Measurements from ENCODE around the gene IGFL2.
"Not testable (repeated sequence)": the region's sequence is repeated elsewhere in the genome, so short reads cannot be mapped to it uniquely, and the experiment has no call there.

Gene IGFL2

GRCh38 chr19:46147791-46148288 lies at the start of gene IGFL2:
TSS of gene IGFL2 (plus strand) at chr19:46148238. CDS start at chr19:46148279, 41 bp downstream.
- DNase-seq (ENCODE audit: low spot score), result no peak

DNA sequence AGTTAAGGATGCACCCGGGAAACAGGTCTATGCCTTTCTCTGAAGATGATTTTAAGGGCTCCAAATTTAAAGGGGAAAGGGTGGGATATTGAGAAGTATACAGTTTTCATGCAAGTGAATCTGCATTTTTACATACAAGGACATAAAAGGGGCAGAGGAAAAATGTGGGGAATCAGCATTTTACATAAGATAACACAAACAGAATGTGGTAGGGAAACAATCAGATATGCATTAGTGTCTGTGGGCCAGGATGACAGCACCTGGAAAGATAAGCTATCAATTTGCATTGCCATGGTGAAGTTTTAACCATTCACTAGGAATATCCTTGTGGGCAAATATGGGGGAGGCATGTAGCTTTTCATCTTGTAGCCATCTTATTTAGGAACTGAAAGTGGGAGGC lies 47.7 kb upstream of the IGFL2 start:
- DNase-seq (ENCODE audit: low spot score), result no peak

DNA sequence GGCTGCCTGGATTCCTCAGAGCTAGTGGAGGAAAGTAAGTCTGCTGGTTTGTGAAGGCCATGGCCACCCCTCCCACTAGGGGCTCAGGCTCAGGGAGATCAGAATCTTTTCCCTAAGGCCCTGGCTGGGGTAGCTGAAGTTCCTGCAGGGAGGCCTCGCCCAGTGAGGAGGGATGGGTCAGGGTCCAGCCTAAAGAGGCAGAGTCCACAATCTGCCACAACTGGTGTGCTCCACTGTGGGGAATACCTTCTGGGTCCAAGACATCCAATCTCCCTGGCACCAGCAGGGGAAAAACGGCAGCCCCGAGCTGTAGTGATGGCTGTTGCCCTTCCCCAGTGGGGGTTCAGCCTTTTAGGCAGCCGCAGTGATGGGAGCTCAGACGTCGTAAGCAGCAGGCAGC lies 46.7 kb upstream of the IGFL2 start:
- no peak for DNase-seq (ENCODE audit: low spot score)

DNA sequence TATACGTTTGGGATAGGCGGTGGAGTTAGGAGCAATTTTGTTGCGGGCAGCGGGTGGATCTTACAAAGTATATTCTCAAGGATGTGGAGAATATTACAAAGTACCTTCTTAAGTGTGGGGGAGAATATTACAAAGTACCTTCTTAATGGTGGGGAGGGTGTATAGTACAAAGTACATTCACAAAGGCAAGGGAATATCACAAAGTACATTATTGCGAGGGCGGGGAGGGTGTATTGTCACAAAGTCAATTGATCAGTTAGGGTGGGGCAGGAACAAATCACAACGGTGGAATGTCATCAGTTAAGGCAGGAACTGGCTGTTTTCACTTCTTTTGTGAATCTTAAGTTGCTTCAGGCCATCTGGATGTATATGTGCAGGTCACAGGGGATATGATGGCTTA lies 45.7 kb upstream of the IGFL2 start:
- not testable (repeated sequence) for DNase-seq (ENCODE audit: low spot score)

DNA sequence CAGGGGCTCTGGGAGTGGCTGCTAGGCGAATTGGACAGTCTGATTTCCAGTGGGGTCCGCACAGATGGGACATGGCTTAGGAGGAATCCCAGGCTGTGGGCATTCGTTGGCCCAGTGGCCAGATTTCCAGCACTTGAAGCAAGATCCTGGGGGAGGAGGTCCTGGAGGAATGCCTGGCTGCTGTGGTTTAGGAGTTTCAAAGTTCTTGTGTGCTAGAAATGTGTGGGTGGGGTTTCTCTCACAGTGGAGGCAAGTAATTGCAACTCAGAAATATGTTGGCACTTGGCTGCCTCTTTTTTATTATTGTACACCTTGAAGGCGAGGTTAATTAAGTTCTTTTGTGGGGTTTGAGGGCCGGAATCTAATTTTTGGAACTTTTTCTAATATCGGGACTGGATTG lies 40.7 kb upstream of the IGFL2 start:
- no peak for DNase-seq (ENCODE audit: low spot score)

DNA sequence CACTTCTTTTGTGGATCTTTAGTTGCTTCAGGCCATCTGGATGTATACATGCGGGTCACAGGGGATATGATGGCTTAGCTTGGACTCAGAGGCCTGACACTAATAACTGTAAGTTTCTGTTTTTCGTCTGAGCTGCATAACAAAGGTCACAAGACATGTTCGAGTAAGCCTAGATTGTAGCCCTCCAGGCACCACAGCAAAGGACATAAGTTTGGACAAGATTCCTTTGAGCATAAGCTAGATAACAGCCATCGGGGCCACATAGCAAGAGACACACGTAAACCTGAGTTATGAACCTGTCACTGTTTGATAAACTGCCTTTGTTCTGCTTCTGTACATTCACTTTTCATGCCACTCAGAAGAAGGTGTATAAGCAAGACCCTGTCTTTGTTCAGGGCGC lies 38.2 kb upstream of the IGFL2 start:
- DNase-seq (ENCODE audit: low spot score), result no peak

DNA sequence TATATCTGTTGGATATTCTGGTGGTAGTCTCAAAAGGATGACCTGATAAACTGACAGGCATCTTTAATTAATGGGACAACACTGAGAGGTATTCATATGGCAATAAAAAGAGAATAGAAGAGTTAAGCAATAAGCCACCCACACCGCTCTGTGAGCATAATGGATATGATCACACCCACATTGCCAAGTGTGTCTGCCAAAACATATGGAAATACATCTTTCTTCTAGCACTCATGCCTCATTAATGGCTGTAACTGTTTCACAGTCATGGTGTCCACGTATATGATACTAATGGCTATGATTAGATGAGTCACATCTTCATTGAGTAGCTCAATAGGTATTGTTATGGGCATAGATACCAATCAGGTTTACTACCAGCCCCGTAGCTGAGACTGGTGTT lies 36.7 kb upstream of the IGFL2 start:
- no peak for DNase-seq (ENCODE audit: low spot score)

GRCh38 chr19:46112527-46112926 lies 35.5 kb upstream of the IGFL2 start:
- DNase-seq (ENCODE audit: low spot score), result no peak

DNA sequence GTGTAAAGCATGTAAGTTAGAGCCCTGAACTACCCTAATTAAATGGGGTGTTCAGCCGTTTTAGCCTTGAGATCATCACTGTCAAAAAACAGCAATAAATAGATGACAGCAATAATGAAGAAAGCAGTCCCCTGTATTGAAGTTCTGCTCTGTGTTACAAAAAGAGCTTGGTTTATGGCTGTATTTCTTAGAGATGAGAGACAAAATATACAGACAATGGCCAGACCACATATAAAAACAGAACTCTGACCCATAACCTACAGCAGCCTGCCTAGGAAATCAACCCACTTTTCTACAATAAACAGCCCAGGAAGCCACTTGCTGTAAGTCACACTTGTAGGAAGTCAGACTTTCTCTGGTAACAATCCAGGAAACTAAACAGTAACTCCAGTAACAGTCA lies 34.3 kb upstream of the IGFL2 start:
- no peak for DNase-seq (ENCODE audit: low spot score)

DNA sequence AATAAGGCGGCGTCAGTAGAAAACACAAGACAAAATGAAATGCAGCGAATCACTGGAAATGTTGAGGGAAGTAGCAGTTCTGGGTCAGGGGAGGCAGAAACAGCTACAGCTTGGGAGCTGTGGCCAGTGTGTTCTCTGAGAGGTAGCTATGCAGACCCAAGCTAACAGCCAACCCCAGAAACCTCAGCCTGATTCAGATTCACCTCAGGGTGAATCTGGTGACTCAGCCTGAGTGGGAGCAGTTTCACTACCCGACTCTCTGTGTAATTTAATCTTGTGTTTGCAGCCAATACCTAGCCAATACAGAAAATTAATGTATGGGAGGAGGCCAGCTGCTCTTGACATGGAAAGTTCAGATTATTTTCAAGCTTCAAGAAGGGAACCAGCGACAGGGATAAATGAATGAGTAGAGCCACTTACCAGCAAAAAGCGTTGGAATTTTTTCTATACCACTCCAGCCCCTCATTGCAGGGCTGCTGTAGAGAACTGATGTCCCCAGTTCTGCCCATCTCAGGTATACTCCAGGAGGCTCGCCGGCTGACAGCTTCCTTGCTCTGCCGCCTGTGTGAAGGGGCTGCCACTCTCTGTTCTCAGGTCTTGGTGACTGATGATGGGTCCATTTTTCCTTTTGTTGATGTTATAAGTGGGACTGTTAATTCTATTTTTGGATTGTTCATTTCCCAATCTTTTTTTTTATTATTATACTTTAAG lies 32.5 kb upstream of the IGFL2 start:
- DNase-seq (ENCODE audit: low spot score), result no peak

- DNase-seq (ENCODE audit: low spot score), result no peak
Observed at GRCh38 chr19:46116121-46116520, 31.9 kb upstream of the IGFL2 start.

DNA sequence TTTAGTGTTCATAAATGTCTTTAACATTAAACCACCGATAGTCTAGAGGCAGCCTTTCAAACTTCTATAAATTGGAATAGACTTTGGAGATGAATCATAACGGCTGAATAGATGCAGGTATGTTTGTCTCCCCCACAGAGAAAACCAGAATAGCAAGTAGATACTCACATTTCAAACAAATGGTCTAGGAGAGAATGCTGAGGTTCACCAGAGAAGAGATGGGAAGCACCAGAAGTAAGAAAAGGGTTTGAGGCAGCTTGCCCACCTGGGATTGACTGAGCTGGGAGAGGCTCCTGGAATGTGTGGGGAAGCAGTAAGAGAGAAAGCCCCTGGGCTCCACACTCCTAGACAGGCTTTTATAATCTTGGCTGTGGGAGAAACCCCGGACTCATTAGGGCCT lies 29.9 kb upstream of the IGFL2 start:
- no peak for DNase-seq (ENCODE audit: low spot score)

GRCh38 chr19:46124638-46125115 lies 23.4 kb upstream of the IGFL2 start, which contains the start of gene IGFL3:
TSS of gene IGFL3 (minus strand) at chr19:46124688. CDS start at chr19:46124649, 39 bp downstream.
- no peak for DNase-seq (ENCODE audit: low spot score)

- DNase-seq (ENCODE audit: low spot score), result no peak
Observed at GRCh38 chr19:46125447-46125846, 22.6 kb upstream of the IGFL2 start.

- DNase-seq (ENCODE audit: low spot score), result no peak
Observed at GRCh38 chr19:46126086-46126580, 21.9 kb upstream of the IGFL2 start.

DNA sequence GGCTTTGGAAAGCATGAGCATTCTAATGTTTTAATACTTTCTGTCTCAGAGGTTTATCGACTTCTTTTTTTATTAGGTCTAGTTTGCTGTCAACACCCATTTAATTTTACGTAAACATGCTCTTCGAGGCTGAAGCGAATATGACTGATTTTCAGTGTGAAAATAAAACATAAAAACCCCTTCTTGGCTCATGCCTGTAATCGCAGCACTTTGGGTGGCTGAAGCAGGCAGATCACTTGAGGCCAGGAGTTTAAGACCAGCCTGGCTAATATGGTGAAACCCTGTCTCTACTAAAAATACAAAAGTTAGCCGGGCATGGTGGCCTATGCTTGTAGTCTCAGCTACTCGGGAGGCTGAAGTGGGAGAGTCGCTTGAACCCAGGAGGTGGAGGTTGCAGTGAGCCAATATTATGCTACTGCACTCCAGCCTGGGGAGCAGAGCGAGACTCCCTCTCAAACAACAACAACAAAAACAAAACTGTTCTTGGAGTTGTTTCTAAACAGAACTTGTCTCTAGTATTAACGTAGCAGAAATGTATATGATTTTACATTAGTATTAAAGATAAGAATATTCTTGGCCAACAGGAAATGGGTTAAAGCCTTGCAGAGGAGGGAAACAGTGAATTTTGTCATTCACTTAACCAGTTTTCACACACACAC lies 16.4 kb upstream of the IGFL2 start:
- DNase-seq (ENCODE audit: low spot score), result no peak

DNA sequence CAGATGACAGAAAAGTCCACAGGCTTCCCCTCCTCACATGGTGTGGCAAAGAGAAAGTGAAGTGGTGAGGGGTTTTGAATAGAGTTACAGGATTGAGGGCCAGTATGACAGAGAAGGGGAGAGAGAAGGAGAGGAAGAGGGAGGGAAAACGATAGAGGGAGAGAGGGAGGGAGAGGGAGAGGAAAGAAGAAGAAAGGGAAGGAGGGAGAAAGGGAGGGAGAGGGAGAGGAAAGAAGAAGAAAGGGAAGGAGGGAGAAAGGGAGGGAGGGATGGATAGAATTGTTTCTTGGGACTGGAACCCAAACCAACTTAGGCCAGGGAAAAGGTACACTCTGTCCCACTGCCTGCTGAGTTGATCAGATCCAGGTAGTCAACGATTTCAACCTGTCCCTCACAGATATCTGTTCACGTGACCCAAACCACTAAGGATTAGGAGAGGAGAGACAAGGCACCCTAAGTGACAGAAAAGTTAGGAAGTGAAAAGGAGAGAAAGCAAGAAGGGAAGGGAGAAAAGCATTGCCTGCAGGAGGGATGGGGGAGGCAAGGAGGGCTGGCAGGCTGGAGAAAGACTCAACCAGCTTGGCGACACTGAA lies 15.4 kb upstream of the IGFL2 start:
- no peak for DNase-seq (ENCODE audit: low spot score)

GRCh38 chr19:46133101-46133627 lies 14.9 kb upstream of the IGFL2 start:
- DNase-seq (ENCODE audit: low spot score), result no peak

GRCh38 chr19:46133777-46134241 lies 14.2 kb upstream of the IGFL2 start:
- no peak for DNase-seq (ENCODE audit: low spot score)

GRCh38 chr19:46134527-46134926 lies 13.5 kb upstream of the IGFL2 start:
- DNase-seq (ENCODE audit: low spot score), result no peak

DNA sequence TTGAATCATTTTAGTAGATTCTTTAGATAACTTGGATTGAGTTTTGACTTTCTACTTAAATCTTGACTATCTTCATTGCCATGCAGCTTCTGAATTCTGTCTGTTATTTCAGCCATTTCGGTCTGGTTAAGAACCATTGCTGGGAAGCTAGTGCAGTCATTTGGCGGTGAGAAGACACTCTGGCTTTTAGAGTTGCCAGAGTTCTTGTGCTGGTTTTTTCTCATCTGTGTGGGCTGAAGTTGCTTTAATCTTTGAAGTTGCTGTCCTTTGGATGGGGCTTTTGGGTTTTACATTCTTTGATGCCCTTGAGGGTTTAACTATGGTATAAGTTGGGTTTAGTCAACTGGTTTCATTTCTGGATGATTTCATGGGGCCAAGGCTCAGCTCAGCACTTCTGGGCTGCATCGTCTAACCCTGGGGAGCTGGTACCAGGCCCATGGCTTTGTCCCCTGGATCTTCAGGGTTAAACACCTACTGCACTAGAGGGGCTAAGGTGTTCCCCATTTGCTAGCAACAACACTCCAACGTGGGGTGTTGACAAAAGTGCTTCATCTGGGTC lies 10.0 kb upstream of the IGFL2 start:
- no peak for DNase-seq (ENCODE audit: low spot score)

GRCh38 chr19:46141421-46141820 lies 6.6 kb upstream of the IGFL2 start:
- no peak for DNase-seq (ENCODE audit: low spot score)

All from NAMALWA (cell line).